Central memory CD8-positive, alpha-beta T cell (primary cell): Measurements from ENCODE around the gene CELF4.

Experiments used
- ATAC-seq: fragments of 150-1000 bp; cut with Tn5 transposase; replicated peaks from 2 replicates; pipeline ENCODE4 v1.10.0; 2022; ENCODE audit warnings: mild to moderate bottlenecking, moderate FRiP score, moderate number of reproducible peaks; ENCODE audit not compliant: poor library complexity, severe bottlenecking; ENCODE audit errors: extremely low read depth
- DNase-seq, 2 donors: peaks; one replicate each; pipeline ENCODE4 v3.0.0; 2021; ENCODE audit warnings: low spot score in 2 of 2
- H3K27ac Mint-ChIP-seq: one replicate; pipeline ENCODE4 v1.8.0; 2022; ENCODE audit warnings: low read depth, mild to moderate bottlenecking, moderate library complexity, mixed read lengths
- H3K27me3 Mint-ChIP-seq: one replicate; pipeline ENCODE4 v1.8.0; 2022; ENCODE audit warnings: mixed read lengths
- H3K36me3 Mint-ChIP-seq: one replicate; pipeline ENCODE4 v1.8.0; 2022; ENCODE audit warnings: mild to moderate bottlenecking, moderate library complexity, mixed read lengths; ENCODE audit not compliant: insufficient read depth
- H3K4me1 Mint-ChIP-seq: one replicate; pipeline ENCODE4 v1.8.0; 2022; ENCODE audit warnings: mixed read lengths
- H3K4me3 Mint-ChIP-seq: one replicate; pipeline ENCODE4 v1.8.0; 2022; ENCODE audit warnings: mild to moderate bottlenecking, moderate library complexity, mixed read lengths
- H3K9me3 Mint-ChIP-seq: one replicate; pipeline ENCODE4 v1.8.0; 2022; ENCODE audit warnings: mixed read lengths

Gene CELF4

GRCh38 chr18:37443325-37444055 lies 122.1 kb downstream of the CELF4 start:
- no peak overlapping the region for H3K4me3 Mint-ChIP-seq
- H3K27me3 Mint-ChIP-seq = peaks cover 10% of the 10 kb centered on the region
- H3K36me3 Mint-ChIP-seq = no peaks in the 10 kb centered on the region
- DNase-seq (no peak), ATAC-seq (no peak)
- no peaks in the 10 kb centered on the region for H3K9me3 Mint-ChIP-seq
- no peaks in the 10 kb centered on the region for H3K4me1 Mint-ChIP-seq
- H3K27ac Mint-ChIP-seq = no peak overlapping the region

- no peak for ATAC-seq
- Mint-ChIP-seq H3K4me3 (no peak overlapping the region), H3K27ac (no peak overlapping the region)
Measured at GRCh38 chr18:37442477-37442876, 123.1 kb downstream of the CELF4 start.

DNA sequence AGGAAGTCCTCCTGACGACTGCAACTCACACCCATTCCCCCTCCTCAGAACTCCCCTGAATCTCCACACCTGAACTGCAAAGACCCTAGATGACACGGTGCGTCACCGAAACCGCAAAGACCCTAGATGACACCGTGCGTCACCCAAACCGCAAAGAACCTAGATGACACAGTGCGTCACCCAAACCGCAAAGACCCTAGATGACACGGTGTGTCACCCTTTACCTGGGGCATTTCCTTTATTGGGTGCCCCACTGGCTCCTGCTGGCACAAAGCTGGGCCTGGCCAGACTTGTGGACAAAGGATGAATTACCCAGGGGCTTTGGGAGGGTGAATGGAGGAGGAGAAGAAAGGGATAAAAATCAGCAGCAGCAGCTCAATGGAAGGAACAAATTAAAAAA lies 123.8 kb downstream of the CELF4 start:
- no peak for DNase-seq
- no peak for ATAC-seq
- no peak overlapping the region for H3K4me3 Mint-ChIP-seq
- no peaks in the 10 kb centered on the region for H3K4me1 Mint-ChIP-seq
- H3K27ac Mint-ChIP-seq = no peak overlapping the region
- peaks cover 21% of the 10 kb centered on the region for H3K27me3 Mint-ChIP-seq
- no peaks in the 10 kb centered on the region for H3K9me3 Mint-ChIP-seq
- H3K36me3 Mint-ChIP-seq = no peaks in the 10 kb centered on the region

More at GRCh38 chr18:37442477-37442876, 123.1 kb downstream of the CELF4 start:
- H3K36me3 Mint-ChIP-seq = no peaks in the 10 kb centered on the region
- DNase-seq = no peak
- no peaks in the 10 kb centered on the region for H3K9me3 Mint-ChIP-seq
- no peaks in the 10 kb centered on the region for H3K4me1 Mint-ChIP-seq
- H3K27me3 Mint-ChIP-seq = peaks cover 14% of the 10 kb centered on the region

- H3K27me3 Mint-ChIP-seq = peaks cover 32% of the 10 kb centered on the region
- no peaks in the 10 kb centered on the region for H3K36me3 Mint-ChIP-seq
- ATAC-seq (no peak), DNase-seq (no peak)
- H3K4me3 Mint-ChIP-seq = no peak overlapping the region
- H3K27ac Mint-ChIP-seq = no peak overlapping the region
- no peaks in the 10 kb centered on the region for H3K9me3 Mint-ChIP-seq
- no peaks in the 10 kb centered on the region for H3K4me1 Mint-ChIP-seq
Measured at GRCh38 chr18:37440206-37440605, 125.4 kb downstream of the CELF4 start.

DNA sequence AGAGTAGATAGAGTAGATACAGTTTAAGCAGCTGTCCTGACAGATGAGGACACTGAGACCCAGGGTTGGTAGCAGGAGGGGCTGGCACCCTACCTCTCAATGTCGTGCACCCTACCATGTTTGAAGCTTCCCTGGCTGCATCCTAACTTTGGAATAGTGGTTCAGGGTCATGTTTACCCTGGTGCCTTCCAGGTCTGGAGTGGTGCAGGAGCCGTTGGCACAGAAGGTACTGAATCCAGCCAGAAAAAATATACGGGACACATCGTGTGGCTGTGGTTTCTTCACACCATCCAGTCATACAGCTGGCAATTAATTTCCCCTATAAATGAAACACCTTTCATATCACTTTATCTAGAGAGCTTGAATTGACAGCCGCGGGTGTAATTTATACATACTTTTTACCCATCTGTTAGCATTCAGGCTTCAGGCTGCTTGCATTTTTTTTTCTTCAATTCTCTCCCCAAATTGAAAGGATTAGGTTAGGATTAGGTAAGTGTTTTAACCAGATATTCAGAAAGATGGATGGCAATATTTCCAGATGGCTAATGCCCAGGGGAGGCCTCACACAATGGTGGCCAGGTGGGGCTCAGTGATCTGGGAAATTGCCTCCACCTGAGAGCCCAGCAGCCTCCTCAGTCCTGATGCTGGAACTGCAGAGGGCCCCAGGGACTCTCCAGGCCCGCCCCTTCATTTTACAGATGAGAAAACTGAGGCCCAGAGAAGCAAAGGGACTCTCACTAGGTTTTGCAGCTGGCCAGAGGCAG lies 127.0 kb downstream of the CELF4 start:
- ATAC-seq (no peak), DNase-seq (no peak)
- no peaks in the 10 kb centered on the region for H3K36me3 Mint-ChIP-seq
- H3K4me1 Mint-ChIP-seq = no peaks in the 10 kb centered on the region
- no peak overlapping the region for H3K4me3 Mint-ChIP-seq
- no peak overlapping the region for H3K27ac Mint-ChIP-seq
- peaks cover 26% of the 10 kb centered on the region for H3K27me3 Mint-ChIP-seq
- no peaks in the 10 kb centered on the region for H3K9me3 Mint-ChIP-seq

DNA sequence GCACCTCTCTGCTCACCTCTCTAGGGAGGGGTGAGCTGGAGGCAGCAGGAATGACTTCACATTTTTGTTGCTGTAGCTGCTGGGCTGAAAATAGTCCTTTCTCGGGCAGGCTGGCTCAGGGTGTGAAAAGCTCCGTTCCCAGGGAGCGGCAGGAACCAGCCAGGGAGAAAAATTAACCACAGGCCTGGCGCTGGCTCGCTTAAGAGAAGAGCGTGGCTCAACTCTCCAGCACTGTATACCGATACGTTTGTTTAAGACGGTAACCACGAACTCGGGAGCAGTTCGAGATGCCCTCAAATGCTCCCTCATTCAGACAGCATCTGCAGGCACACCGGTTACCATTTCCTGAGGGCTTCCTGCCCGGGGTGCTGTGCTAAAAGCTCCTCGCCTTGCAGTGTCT lies 129.6 kb downstream of the CELF4 start:
- H3K36me3 Mint-ChIP-seq = no peaks in the 10 kb centered on the region
- H3K4me3 Mint-ChIP-seq = no peak overlapping the region
- no peaks in the 10 kb centered on the region for H3K9me3 Mint-ChIP-seq
- H3K27ac Mint-ChIP-seq = no peak overlapping the region
- H3K27me3 Mint-ChIP-seq = peaks cover 24% of the 10 kb centered on the region
- no peak for DNase-seq
- no peaks in the 10 kb centered on the region for H3K4me1 Mint-ChIP-seq
- no peak for ATAC-seq

DNA sequence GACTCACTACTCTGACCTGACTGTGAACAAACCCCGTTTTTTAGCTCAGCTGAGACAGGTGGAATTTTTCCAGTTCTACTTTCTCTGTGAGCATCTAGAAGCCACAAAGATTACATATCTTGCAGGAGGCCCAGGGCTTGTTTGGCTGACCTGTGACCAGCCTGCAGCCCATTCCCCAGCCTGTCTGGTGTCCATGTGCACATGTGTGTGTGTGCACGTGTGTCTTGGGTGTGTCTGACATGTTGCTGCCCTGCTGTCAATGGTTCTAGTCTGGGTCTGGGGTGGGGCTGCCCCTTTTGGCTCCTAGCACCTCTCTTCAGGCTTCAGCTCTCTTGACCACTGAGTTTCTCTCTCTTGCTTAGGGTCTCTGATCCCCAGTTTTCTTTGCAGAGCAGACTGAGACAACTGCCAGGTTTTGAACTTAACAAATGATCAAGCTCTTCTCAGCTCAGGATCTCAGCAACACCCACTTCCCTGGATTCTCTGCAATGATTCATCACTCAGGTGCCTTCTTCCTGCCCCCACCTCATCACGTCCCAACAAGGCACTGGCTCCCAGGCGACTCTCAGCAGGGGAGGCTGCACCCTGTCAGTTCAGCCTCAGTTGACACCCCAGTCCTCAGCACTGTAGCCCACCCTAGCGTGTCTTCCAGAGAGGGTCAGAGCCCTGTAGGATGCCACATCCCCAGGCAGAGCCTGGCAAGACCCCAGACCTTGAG lies 130.3 kb downstream of the CELF4 start:
- Mint-ChIP-seq H3K27me3 (peaks cover 24% of the 10 kb centered on the region), H3K36me3 (no peaks in the 10 kb centered on the region), H3K27ac (no peak overlapping the region), H3K4me3 (no peak overlapping the region), H3K4me1 (no peaks in the 10 kb centered on the region), H3K9me3 (no peaks in the 10 kb centered on the region)
- no peak for DNase-seq
- ATAC-seq = no peak

DNA sequence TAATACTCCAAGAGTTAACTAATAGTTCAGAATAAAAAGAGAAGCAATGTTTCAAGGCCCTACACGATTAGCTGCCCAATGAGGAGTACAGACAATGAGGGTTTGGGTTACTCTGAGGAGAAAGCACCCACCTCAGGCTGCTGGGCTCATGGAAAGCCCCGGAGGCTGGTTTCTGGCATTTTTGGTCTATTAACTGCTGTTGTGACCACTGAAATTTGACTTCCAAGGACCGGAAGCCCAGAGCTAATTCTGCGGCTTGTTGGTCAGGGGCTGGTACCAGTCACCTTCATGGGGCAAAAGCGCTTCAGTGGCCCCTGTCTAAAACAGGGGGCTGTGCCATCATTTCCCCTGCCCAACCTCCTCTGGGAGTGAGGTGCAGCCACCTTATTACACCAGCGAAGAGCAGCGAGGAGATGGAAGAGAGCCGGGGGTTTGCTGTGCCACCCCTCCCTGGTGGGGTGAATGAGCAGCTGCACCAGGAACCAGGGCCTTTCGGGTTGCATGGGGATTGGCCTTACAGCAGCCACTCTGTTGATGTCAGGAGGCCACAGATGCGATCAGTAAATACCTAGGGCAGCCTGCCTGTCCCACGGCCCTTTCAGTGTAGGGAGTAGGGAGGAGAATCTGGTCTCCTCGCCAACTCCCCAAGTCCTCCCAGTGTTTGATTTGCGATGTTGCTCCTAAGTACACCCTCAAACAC lies 131.3 kb downstream of the CELF4 start:
- Mint-ChIP-seq H3K36me3 (no peaks in the 10 kb centered on the region), H3K9me3 (no peaks in the 10 kb centered on the region), H3K27ac (no peak overlapping the region), H3K27me3 (peaks cover 24% of the 10 kb centered on the region), H3K4me1 (no peaks in the 10 kb centered on the region), H3K4me3 (no peak overlapping the region)
- DNase-seq (no peak), ATAC-seq (no peak)

DNA sequence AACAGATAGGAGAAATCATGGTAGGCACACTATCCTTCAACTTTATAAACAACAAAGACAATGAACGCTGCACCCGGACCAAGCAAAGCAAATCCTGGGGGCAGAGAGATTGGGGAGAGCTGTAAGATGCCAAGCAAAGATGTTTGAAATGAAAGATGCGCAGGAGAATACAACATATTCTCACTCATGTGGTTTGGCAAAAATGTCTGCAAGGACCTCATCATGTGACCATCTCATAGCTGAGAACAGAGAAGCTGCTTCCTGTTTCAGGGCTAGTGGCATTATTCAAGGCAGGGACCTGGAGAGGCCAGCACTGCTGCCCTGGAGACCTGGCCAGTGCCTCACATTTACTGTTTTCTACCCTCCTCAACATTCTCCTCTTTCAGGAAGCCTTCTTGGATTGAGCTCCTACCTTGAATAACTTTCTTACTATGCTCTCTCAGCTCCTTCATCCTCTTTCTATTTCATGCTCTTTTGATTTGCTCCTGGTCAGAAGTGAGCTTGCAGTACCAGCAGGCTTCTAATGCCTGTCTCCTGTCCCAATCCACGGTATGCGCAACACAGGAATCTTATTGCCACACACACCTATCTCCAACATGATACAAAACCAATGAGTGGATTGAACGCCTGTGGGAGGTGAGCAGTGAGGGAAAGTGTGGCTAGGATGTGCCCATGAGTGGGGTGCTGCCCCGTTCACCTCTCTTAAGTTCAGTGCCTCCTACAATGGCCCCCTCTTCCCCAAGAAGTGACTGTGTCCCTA lies 133.0 kb downstream of the CELF4 start:
- Mint-ChIP-seq H3K9me3 (no peaks in the 10 kb centered on the region), H3K4me1 (no peaks in the 10 kb centered on the region), H3K27ac (no peak overlapping the region), H3K36me3 (no peaks in the 10 kb centered on the region), H3K27me3 (peaks cover 21% of the 10 kb centered on the region), H3K4me3 (no peak overlapping the region)
- ATAC-seq = no peak
- no peak for DNase-seq

GRCh38 chr18:37430357-37431076 lies 135.1 kb downstream of the CELF4 start:
- H3K36me3 Mint-ChIP-seq = no peaks in the 10 kb centered on the region
- no peak overlapping the region for H3K4me3 Mint-ChIP-seq
- no peak for DNase-seq
- peaks cover 5% of the 10 kb centered on the region for H3K27me3 Mint-ChIP-seq
- ATAC-seq = no peak
- no peak overlapping the region for H3K27ac Mint-ChIP-seq
- H3K9me3 Mint-ChIP-seq = no peaks in the 10 kb centered on the region
- no peaks in the 10 kb centered on the region for H3K4me1 Mint-ChIP-seq

DNA sequence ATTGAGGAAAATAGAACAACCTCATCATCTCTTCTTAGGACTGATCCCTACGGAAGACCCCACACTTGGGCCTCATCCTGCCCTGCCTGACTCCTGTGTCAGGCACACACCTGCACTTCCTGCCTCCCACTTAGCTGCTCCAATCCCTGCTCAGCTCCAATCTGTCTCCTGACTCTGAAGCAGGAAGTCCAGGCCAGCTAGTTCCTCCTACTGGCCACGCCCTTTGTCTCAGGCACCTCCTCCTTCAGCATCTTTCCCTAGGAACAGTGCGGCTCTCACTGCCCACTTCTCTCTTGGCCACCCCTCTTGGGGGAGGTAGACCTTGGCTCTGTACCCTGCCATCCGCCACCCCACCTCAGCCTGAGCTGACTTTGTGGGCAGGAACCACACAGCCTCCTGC lies 135.8 kb downstream of the CELF4 start:
- Mint-ChIP-seq H3K36me3 (no peaks in the 10 kb centered on the region), H3K27ac (no peak overlapping the region), H3K27me3 (no peaks in the 10 kb centered on the region), H3K4me1 (no peaks in the 10 kb centered on the region), H3K9me3 (no peaks in the 10 kb centered on the region), H3K4me3 (no peak overlapping the region)
- no peak for ATAC-seq
- DNase-seq = no peak
